ENCODE data around the gene GLCE.

Gene GLCE

GRCh38 chr15:69194854-69195253 lies 34.4 kb downstream of the GLCE start:
- TF ChIP-seq CEBPB (IDR thresholded peaks at IDR 0.05), result no peak
- no peak for TF ChIP-seq FOXM1 (IDR thresholded peaks at IDR 0.05; ENCODE audit: borderline replicate concordance, low read depth)
- no peak for TF ChIP-seq EGR1 (IDR thresholded peaks at IDR 0.05)
- no peak for TF ChIP-seq USF1 (IDR thresholded peaks at IDR 0.05)
- no peak for TF ChIP-seq TEAD4 (IDR thresholded peaks at IDR 0.05)

- TF ChIP-seq NFIC (IDR thresholded peaks at IDR 0.05) (no peak), USF1 (IDR thresholded peaks at IDR 0.05) (no peak)
Measured at GRCh38 chr15:69200832-69201745, 40.7 kb downstream of the GLCE start.

DNA sequence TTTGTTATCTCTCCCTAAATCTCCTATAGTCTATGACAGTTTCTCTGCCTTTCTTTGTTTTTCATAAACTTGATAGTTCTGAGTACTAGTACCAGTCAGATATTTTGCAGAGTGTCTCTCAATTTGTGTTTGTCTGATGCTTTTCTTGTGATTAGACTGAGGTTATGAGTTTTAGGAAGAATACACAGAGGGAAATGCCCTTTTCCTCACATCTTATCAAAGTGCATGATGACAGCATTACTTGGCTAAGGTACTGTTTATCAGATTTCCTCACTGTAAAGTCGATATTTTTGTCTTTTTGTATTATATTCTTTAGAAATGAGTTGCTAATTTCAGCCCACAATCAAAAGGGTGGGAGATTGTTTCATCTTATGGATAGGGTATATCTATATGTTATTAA lies 45.6 kb downstream of the GLCE start:
- no peak for TF ChIP-seq CEBPB (IDR thresholded peaks at IDR 0.05)
- TF ChIP-seq FOXM1 (IDR thresholded peaks at IDR 0.05; ENCODE audit: borderline replicate concordance, low read depth), result no peak
- TF ChIP-seq NFIC (IDR thresholded peaks at IDR 0.05), result no peak
- TF ChIP-seq RAD21 (IDR thresholded peaks at IDR 0.05; ENCODE audit: low read depth), result no peak
- no peak for TF ChIP-seq YY1 (IDR thresholded peaks at IDR 0.05; ENCODE audit: low read depth)
- TF ChIP-seq ZBTB7A (IDR thresholded peaks at IDR 0.05; ENCODE audit: low read depth), result no peak
- no peak for TF ChIP-seq TAF1 (IDR thresholded peaks at IDR 0.05; ENCODE audit: low read depth)
- TF ChIP-seq EGR1 (IDR thresholded peaks at IDR 0.05), result no peak
- TF ChIP-seq REST (IDR thresholded peaks at IDR 0.05; ENCODE audit: low read depth), result no peak
- no peak for TF ChIP-seq TEAD4 (IDR thresholded peaks at IDR 0.05)
- no peak for TF ChIP-seq CREB1 (IDR thresholded peaks at IDR 0.05; ENCODE audit: low read depth)
- TF ChIP-seq, protein P1, sequence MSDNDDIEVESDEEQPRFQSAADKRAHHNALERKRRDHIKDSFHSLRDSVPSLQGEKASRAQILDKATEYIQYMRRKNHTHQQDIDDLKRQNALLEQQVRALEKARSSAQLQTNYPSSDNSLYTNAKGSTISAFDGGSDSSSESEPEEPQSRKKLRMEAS (IDR thresholded peaks at IDR 0.05), result no peak
- no peak for TF ChIP-seq TCF12 (IDR thresholded peaks at IDR 0.05; ENCODE audit: low read depth)
- TF ChIP-seq EP300 (IDR thresholded peaks at IDR 0.05; ENCODE audit: borderline replicate concordance), result no peak
- no peak for TF ChIP-seq USF1 (IDR thresholded peaks at IDR 0.05)

GRCh38 chr15:69209661-69210060 lies 49.2 kb downstream of the GLCE start:
- TF ChIP-seq YY1 (IDR thresholded peaks at IDR 0.05; ENCODE audit: low read depth) (no peak), TAF1 (IDR thresholded peaks at IDR 0.05; ENCODE audit: low read depth) (no peak)

- no peak for TF ChIP-seq CREB1 (IDR thresholded peaks at IDR 0.05; ENCODE audit: low read depth)
- TF ChIP-seq, protein P1 (IDR thresholded peaks at IDR 0.05), result no peak
Measured at GRCh38 chr15:69210574-69210973, 50.1 kb downstream of the GLCE start.

DNA sequence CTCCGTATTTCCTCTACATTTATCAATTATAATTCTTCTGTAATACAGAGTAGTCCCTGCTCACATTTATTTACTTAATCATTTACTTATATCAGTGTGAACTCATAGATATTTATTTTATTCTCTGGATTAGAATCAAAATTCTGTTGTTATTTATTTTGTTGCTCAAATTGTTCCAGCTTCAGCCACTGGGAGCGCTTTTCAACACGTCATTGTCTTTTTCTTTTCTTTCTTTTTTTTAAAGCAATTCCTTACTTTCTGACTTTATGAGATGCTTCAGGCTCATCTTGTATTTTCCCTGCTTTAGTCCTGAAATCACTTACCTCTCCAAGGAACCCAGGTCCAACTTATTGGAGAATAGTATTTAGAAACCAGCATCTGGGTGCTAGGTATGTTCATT lies 53.4 kb downstream of the GLCE start:
- no peak for TF ChIP-seq REST (IDR thresholded peaks at IDR 0.05; ENCODE audit: low read depth)
- TF ChIP-seq EGR1 (IDR thresholded peaks at IDR 0.05), result no peak
- TF ChIP-seq USF1 (IDR thresholded peaks at IDR 0.05), result no peak
- TF ChIP-seq FOXM1 (IDR thresholded peaks at IDR 0.05; ENCODE audit: borderline replicate concordance, low read depth), result no peak
- TF ChIP-seq, protein P1 (IDR thresholded peaks at IDR 0.05), result no peak
- no peak for TF ChIP-seq CREB1 (IDR thresholded peaks at IDR 0.05; ENCODE audit: low read depth)
- no peak for TF ChIP-seq ZBTB7A (IDR thresholded peaks at IDR 0.05; ENCODE audit: low read depth)
- TF ChIP-seq RAD21 (IDR thresholded peaks at IDR 0.05; ENCODE audit: low read depth), result no peak
